Upper lobe of left lung (tissue), 4 donors: ENCODE results near the gene MTHFD2L.

Experiments
- CTCF ChIP-seq, 6 experiments: fragments of 450-650 bp in 4 of 6; fragments of 200-600 bp in 2 of 6; sonication (generic) in 2 of 6; IDR thresholded peaks; one replicate each; pipeline ENCODE4 v1.5.1; 2016 to 2019; ENCODE audit warnings: antibody characterized with exemption in 6 of 6
- EP300 ChIP-seq, 4 donors: sonication (generic); formaldehyde crosslinking; IDR thresholded peaks; one replicate each; pipeline ENCODE4 v1.5.1; 2017; ENCODE audit warnings: antibody characterized with exemption in 4 of 4, control low read depth in 2 of 4

GRCh38 chr4:74148205-74148604 lies 9.7 kb upstream of the MTHFD2L start:
- TF ChIP-seq CTCF (IDR thresholded peaks at IDR 0.05) (no peak), EP300 (IDR thresholded peaks at IDR 0.05) (no peak)
